ENCODE results near the gene TRIM60.

- TF ChIP-seq EZH2phosphoT487 (IDR thresholded peaks at IDR 0.05; ENCODE audit: insufficient read depth, low read depth) (no peak), EZH2 (IDR thresholded peaks at IDR 0.05; ENCODE audit: insufficient read depth, poor library complexity, severe bottlenecking) (no peak)
These were observed 20.4 kb upstream of the TRIM60 start for GRCh38 chr4:165011403-165011802.

All from GM23248 (cell line).